DOHH2 (cell line): ENCODE measurements around the gene LGALS8.

Source experiments
- H3F3A ChIP-seq: fragments of 200-600 bp; sonication (generic), shearing (Covaris generic); 2 replicates; pipeline ENCODE4 v1.6.0; 2016; ENCODE audit warnings: antibody characterized with exemption, mild to moderate bottlenecking; ENCODE audit not compliant: control insufficient read depth, insufficient read depth
- H3K27ac ChIP-seq: fragments of 200-600 bp; sonication (generic); 2 replicates; pipeline ENCODE4 v1.5.1; 2014; ENCODE audit warnings: low read depth, mild to moderate bottlenecking, low read length, moderate library complexity
- H3K27me3 ChIP-seq: fragments of 200-600 bp; sonication (generic); 2 replicates; pipeline ENCODE4 v1.6.1; 2014; ENCODE audit warnings: mild to moderate bottlenecking, low read length, mixed read lengths; ENCODE audit not compliant: control insufficient read depth
- H3K36me3 ChIP-seq: fragments of 200-600 bp; sonication (generic); 2 replicates; pipeline ENCODE4 v1.6.1; 2014; ENCODE audit warnings: mild to moderate bottlenecking, low read length, moderate library complexity, mixed read lengths; ENCODE audit not compliant: control insufficient read depth
- H3K4me1 ChIP-seq: fragments of 200-600 bp; sonication (generic); 2 replicates; pipeline ENCODE4 v1.6.1; 2014; ENCODE audit warnings: mild to moderate bottlenecking, low read length, mixed read lengths; ENCODE audit not compliant: control insufficient read depth
- H3K4me2 ChIP-seq: fragments of 200-600 bp; sonication (generic); 2 replicates; pipeline ENCODE4 v1.6.0; 2014; ENCODE audit warnings: mild to moderate bottlenecking, low read length, moderate library complexity
- H3K4me3 ChIP-seq: fragments of 200-600 bp; sonication (generic); 2 replicates; pipeline ENCODE4 v1.5.1; 2014; ENCODE audit warnings: mild to moderate bottlenecking, low read length, mixed read lengths
- H3K79me2 ChIP-seq: fragments of 200-600 bp; sonication (generic); 2 replicates; pipeline ENCODE4 v1.6.1; 2014; ENCODE audit warnings: mild to moderate bottlenecking, low read length, mixed read lengths; ENCODE audit not compliant: control insufficient read depth
- H3K9me2 ChIP-seq: fragments of 200-600 bp; sonication (generic); replicated peaks from 2 replicates; pipeline ENCODE4 v1.6.1; 2014; ENCODE audit warnings: mild to moderate bottlenecking, low read length, mixed read lengths; ENCODE audit not compliant: control insufficient read depth
- H3K9me3 ChIP-seq: fragments of 200-600 bp; sonication (generic); 2 replicates; pipeline ENCODE4 v1.6.1; 2014; ENCODE audit warnings: antibody characterized with exemption, low read length, mixed read lengths; ENCODE audit not compliant: control insufficient read depth, insufficient read depth
- H4K20me1 ChIP-seq: fragments of 200-600 bp; sonication (generic); 2 replicates; pipeline ENCODE4 v1.6.0; 2014; ENCODE audit warnings: low read depth, mild to moderate bottlenecking, antibody characterized with exemption, low read length, moderate library complexity; ENCODE audit not compliant: control insufficient read depth, insufficient read depth
- CTCF ChIP-seq: fragments of 200-600 bp; sonication (generic); IDR thresholded peaks from one replicate; pipeline ENCODE4 v1.5.1; 2014; ENCODE audit warnings: antibody characterized with exemption, mild to moderate bottlenecking, low read depth, low read length; ENCODE audit not compliant: poor library complexity, severe bottlenecking
- EZH2phosphoT487 ChIP-seq: fragments of 200-600 bp; sonication (generic); IDR thresholded peaks from 2 replicates; pipeline ENCODE4 v1.6.1; 2017; ENCODE audit warnings: borderline replicate concordance, mild to moderate bottlenecking, antibody characterized with exemption, low read length, moderate library complexity, mixed read lengths

The LGALS8 gene

GRCh38 chr1:236509647-236510401 lies 14.0 kb upstream of the LGALS8 start:
- Histone ChIP-seq H3K27me3 (peaks cover 10% of the 10 kb centered on the region), H3F3A (no peaks in the 10 kb centered on the region), H3K36me3 (no peaks in the 10 kb centered on the region), H3K4me1 (no peaks in the 10 kb centered on the region), H4K20me1 (no peaks in the 10 kb centered on the region), H3K4me2 (no peak overlapping the region), H3K27ac (no peak overlapping the region), H3K79me2 (no peaks in the 10 kb centered on the region), H3K4me3 (no peak overlapping the region), H3K9me3 (no peaks in the 10 kb centered on the region), H3K9me2 (no peaks in the 10 kb centered on the region)
- TF ChIP-seq EZH2phosphoT487: no peak
- no peak for TF ChIP-seq CTCF

- TF ChIP-seq EZH2phosphoT487 (no peak), CTCF (no peak)
- no peaks in the 10 kb centered on the region for H3K9me2 ChIP-seq
- H3K27ac ChIP-seq: no peak overlapping the region
- H3K27me3 ChIP-seq: peaks cover 18% of the 10 kb centered on the region
- H3K9me3 ChIP-seq: no peaks in the 10 kb centered on the region
- H3K79me2 ChIP-seq: no peaks in the 10 kb centered on the region
- H4K20me1 ChIP-seq: no peaks in the 10 kb centered on the region
- H3K4me3 ChIP-seq: no peak overlapping the region
- no peaks in the 10 kb centered on the region for H3F3A ChIP-seq
- H3K4me1 ChIP-seq: no peaks in the 10 kb centered on the region
- no peak overlapping the region for H3K4me2 ChIP-seq
- no peaks in the 10 kb centered on the region for H3K36me3 ChIP-seq
Measured at GRCh38 chr1:236511735-236512418, 11.9 kb upstream of the LGALS8 start.

DNA sequence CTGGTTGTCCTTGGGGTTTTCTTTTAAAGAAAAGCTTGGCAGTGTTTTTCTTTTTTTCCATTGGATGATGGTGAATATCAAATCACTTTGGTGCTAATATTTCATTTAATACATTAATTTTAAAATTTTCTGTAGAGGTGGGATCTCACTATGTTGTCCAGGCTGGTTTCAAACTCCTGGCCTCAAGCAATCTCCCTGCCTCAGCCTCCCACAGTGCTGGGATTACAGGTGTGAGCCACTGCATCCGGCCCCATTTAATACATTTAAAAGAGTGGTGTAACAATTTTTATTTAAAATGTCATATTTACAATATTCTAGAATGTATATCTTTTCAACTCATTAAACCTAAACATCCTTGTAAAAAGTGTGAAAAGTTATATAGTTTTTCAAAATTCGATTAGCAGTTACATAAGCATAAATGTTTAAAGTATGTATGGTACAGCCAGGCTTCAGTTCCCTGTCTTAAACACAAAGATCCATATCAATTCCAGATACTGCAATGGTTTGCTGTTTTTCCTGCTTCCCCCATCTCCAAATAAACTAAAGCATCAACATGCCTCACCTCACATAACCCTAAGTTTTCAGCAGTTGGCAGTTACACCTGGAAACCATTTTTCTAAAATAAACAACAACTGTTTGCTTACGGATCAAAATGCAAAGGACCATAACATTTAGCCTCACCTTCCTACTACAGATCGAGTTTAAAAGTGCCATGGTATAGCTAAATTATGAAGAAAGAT lies 8.9 kb upstream of the LGALS8 start:
- H3K36me3 ChIP-seq: no peaks in the 10 kb centered on the region
- peaks cover 22% of the 10 kb centered on the region for H3K27me3 ChIP-seq
- no peaks in the 10 kb centered on the region for H4K20me1 ChIP-seq
- H3K4me1 ChIP-seq: no peaks in the 10 kb centered on the region
- no peaks in the 10 kb centered on the region for H3K9me2 ChIP-seq
- H3F3A ChIP-seq: no peaks in the 10 kb centered on the region
- no peak overlapping the region for H3K27ac ChIP-seq
- H3K79me2 ChIP-seq: no peaks in the 10 kb centered on the region
- TF ChIP-seq EZH2phosphoT487: no peak
- TF ChIP-seq CTCF: no peak
- H3K4me3 ChIP-seq: no peak overlapping the region
- H3K9me3 ChIP-seq: no peaks in the 10 kb centered on the region
- H3K4me2 ChIP-seq: no peak overlapping the region
